GM15510 (cell line): ENCODE results near the gene ADAMTS2.

ENCODE experiments used
- POLR2A ChIP-seq: IDR thresholded peaks from 3 replicates; pipeline ENCODE4 v1.6.1; 2011; ENCODE audit warnings: borderline replicate concordance; ENCODE audit not compliant: insufficient read length; ENCODE audit errors: extremely low read depth

The ADAMTS2 gene

DNA sequence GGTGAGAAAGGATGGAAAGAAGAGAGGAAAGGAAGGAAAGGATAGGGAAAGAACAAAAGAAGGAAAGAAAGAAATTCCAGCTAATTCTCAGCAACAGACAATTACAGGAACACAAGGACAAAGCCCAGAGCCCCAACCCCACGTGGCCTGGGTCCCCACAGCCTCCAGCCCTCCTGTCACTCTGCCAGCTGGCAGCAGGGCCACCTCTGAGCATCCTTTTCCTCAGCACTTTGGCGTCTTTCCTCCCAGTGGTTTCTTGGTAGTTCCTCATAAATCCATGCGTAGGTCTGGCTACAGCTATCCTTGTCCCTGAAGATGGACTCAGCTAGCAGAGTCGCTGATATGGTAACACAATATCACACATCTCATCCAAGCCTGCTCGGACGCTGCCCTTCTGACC, 28.3 kb downstream of the ADAMTS2 start:
- no peak for TF ChIP-seq POLR2A

DNA sequence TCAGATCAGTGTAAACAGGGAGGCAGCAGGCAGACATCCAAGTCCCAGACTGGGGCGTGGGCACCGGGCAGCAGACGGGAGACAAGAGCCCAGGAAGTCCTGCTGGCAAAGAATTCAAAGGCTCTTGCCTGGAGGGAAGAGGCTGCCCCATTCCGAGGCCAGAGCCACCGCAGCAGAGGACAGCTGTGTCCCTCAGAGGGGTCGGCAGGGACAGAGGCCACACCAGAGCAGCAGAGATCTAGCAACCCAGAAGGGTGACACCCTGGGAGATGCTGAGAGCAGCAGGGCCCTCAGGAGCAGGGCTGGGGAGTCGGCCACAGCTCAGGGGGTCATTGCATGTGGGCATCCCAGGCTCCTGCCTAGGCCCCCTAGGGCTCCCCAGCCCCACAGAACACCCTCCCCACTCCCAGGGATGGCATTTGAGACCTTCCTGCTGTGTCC, 29.1 kb downstream of the ADAMTS2 start:
- TF ChIP-seq POLR2A: no peak

DNA sequence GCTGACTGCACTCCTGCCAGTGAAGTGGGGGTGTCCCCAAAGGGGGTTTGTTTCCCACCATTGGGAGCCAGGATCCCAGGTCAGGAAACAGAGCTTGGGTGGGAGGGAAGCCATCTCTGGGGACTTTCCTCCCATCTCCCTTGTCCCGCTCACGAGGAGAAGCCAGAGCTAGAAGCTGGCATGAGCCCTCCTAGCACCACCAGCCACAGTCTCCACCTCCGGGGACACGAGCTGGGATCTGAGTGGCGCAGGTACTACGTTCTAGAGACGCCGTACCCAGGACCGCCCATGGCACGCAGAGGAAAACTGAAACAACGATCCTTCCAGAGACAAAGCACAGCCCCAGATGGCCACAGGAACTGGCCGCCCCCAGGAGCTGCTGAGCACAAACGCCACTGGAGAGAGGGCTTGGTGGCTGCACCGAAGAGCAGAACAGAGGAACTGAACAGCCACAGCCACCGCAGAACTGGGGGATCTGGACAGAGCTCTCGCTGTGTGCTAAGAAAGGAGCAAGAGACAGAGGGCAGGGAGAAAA, 29.8 kb downstream of the ADAMTS2 start:
- TF ChIP-seq POLR2A: no peak

DNA sequence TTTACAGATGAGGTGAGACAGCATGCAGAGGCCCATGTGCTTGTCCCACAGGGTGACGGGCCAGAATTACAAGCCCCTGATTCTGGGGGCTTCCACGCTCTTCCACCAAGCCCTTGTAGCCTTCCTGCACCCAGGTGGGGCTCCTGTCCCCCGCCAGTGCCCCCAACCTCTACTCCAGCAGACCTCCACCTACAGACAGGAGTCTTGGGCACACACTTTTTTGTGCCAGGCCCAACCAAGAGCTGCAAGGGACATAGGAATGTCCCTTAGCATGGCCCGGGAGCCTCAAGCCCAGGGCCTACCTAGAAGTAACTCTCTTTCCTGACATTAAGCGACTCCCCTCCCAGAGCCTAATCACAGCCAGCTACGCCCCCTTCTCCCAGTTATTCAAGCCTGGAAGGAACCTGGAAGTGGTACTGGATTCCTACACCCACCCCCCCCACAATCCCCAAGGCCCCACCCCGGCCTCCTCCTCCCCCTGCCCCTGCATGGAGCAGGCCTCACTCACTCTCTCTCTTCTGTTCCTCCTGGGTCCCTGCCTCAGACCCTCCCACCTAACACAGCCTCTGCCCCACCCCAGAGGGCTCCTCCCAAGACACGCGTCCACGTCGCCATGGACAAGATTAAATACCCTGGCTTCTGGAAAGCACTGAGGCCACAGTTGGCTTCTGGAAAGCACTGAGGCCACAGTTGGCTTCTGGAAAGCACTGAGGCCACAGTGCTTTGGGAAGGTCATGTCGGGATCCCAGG, 30.5 kb downstream of the ADAMTS2 start:
- TF ChIP-seq POLR2A: no peak

DNA sequence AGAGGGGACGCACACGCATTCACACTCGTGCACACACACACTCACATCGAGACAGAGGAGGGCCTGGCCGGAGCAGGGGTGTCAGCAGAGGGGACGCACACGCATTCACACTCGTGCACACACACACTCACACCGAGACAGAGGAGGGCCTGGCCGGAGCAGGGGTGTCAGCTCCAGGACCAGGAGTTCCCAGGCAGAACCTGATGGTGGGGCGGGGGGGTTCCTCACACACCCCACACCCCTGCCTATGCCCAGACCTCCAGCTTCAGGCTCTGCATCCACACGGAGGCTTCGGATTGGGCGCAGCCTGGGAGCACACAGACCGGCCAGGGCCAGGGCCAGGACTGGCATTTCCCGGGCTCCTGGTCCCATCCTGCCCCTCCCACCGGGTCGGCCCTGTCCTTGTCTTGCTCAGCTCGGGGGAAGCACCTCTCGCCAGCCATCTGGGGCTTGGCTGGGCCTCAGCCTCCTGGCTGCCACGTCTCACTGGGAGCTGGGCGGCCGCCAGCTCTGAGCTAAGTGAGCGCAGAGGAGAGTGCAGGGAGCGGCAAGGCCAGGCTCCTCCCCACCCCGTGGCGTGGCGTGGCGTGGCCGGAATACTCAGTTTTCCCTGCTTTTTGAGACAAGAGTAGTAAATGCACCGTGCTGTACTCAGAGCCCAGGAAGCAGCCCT, 31.3 kb downstream of the ADAMTS2 start:
- TF ChIP-seq POLR2A: no peak

GRCh38 chr5:179312557-179313235, 32.6 kb downstream of the ADAMTS2 start:
- no peak for TF ChIP-seq POLR2A

GRCh38 chr5:179311581-179311980, 33.7 kb downstream of the ADAMTS2 start:
- no peak for TF ChIP-seq POLR2A

GRCh38 chr5:179311091-179311470, 34.2 kb downstream of the ADAMTS2 start:
- TF ChIP-seq POLR2A: no peak

GRCh38 chr5:179310439-179311090, 34.7 kb downstream of the ADAMTS2 start:
- no peak for TF ChIP-seq POLR2A

DNA sequence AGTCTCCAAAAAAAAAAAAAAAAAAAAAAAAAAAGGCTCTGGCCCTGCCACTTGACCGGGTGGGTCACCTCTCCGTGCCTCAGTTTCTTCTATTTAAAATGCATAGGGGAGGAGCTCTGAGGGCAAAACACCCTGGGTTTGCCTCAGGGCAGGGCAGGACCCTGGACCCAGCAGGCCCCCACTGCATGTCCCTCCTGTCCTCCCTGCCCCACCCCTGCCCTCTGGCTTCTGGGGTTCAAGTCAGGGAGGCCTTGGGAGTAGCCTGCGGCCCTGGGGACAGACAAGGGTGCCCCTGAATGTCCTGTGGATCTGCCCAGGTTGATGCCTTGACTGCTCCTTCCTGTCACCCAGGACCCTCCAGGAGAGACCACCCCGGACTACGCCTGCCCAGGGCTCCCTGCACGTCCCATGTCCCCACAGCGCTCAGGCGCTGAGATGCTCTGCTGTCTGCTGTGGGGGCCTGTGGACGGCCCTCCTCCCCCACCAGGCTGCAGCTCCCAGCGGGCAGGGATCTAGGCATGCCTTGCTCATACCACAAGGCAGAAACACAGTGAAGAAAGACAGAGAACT, 35.4 kb downstream of the ADAMTS2 start:
- TF ChIP-seq POLR2A: no peak

- no peak for TF ChIP-seq POLR2A
Measured at GRCh38 chr5:179309383-179309670, 35.9 kb downstream of the ADAMTS2 start.

DNA sequence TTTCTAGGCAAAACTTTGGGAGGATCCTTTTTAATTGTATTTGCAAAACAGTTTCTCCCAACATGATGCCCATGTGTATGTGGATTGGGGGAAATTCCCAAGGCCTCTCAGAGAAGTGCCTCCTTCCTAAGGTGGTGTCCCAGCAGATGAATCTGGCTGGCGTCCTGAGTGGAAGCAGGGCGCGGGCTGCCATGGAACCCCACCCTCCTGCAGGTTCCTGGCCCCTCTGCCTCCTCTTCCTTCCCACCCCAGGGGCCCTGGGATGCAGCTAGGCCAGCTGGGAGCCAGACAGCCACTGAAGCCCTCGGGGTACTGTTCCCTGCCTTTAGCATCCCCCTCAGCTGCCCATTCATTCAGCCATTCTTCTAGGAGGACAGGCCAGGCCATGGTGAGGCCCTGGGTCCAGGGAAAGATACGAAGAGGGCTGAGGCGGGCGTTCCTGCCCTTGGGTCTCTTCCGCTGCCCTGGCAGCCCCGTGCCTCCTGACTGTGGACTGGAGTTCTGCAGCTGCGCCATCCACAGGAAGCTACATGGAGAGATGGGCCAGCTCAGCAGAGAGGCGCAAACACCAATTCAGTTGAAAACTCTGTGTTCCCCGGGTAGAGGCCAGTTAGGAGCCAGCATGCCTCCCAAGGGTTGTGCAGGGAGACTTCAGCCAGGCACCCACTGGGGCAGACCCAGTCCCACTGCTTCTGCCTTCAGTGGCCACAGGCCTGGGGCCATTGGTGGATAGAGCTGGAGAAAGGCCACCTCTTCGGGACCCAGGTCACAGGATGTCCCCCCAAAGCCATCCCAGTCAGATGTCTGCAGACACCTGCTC, 36.5 kb downstream of the ADAMTS2 start:
- no peak for TF ChIP-seq POLR2A

GRCh38 chr5:179307931-179308471, 37.3 kb downstream of the ADAMTS2 start:
- TF ChIP-seq POLR2A: no peak
